Tibial nerve (tissue), 4 donors: Measurements from ENCODE around the gene EEF2.

Experiments used
- EP300 ChIP-seq, 2 donors: sonication (generic); formaldehyde crosslinking; IDR thresholded peaks; one replicate each; pipeline ENCODE4 v1.6.1; 2017; ENCODE audit warnings: antibody characterized with exemption in 2 of 2, mild to moderate bottlenecking in 1 of 2
- POLR2A ChIP-seq, 2 donors: fragments of 450-650 bp; IDR thresholded peaks; one replicate each; pipeline ENCODE4 v1.6.1; 2017; ENCODE audit warnings: antibody characterized with exemption in 2 of 2, mild to moderate bottlenecking in 2 of 2, moderate library complexity in 2 of 2
- TF ChIP-seq, protein P1 (sequence below), 5 experiments: fragments of 200-600 bp in 3 of 5; fragments of 450-650 bp in 2 of 5; sonication (generic) in 3 of 5; IDR thresholded peaks; one replicate each; pipeline ENCODE4 v1.5.1; 2016 to 2019; ENCODE audit warnings: antibody characterized with exemption in 5 of 5, mild to moderate bottlenecking in 3 of 5, moderate library complexity in 2 of 5

DNA sequence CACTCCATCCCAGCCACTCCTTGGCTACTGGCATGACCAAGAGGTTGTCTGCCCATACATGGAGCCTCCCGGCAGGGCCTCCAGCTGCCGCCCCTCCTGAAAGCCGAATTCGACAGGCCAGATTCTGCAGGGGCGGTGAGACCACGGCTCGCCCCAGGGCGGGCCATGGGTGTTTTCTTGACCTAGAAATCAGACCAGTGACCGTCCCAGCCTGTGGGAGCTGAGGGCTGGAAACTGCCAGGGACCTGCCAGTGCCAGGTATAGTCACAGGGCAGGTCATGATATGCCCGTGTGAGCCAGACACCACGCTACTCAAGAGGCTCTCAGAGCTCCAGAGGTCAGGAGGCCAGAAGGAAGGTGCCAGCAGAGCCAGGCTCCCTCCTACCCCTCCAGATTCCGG is 31.2 kb downstream of the EEF2 start:
- no peak for TF ChIP-seq POLR2A (IDR thresholded peaks at IDR 0.05)
- TF ChIP-seq, protein P1, sequence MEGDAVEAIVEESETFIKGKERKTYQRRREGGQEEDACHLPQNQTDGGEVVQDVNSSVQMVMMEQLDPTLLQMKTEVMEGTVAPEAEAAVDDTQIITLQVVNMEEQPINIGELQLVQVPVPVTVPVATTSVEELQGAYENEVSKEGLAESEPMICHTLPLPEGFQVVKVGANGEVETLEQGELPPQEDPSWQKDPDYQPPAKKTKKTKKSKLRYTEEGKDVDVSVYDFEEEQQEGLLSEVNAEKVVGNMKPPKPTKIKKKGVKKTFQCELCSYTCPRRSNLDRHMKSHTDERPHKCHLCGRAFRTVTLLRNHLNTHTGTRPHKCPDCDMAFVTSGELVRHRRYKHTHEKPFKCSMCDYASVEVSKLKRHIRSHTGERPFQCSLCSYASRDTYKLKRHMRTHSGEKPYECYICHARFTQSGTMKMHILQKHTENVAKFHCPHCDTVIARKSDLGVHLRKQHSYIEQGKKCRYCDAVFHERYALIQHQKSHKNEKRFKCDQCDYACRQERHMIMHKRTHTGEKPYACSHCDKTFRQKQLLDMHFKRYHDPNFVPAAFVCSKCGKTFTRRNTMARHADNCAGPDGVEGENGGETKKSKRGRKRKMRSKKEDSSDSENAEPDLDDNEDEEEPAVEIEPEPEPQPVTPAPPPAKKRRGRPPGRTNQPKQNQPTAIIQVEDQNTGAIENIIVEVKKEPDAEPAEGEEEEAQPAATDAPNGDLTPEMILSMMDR (IDR thresholded peaks at IDR 0.05): no peak
- TF ChIP-seq EP300 (IDR thresholded peaks at IDR 0.05): no peak
